OCI-M2 (cell line): ENCODE results near the gene PCNX3.

Experiments used
- DNase-seq: peaks from one replicate; lab custom pipeline; 2025; ENCODE audit not compliant: unreplicated experiment; lab: John Stamatoyannopoulos, UW

Gene PCNX3

GRCh38 chr11:65596520-65596919 lies 19.1 kb upstream of the PCNX3 start:
- DNase-seq, result no peak

- DNase-seq, result no peak
These were observed 17.3 kb upstream of the PCNX3 start for GRCh38 chr11:65598258-65598699.

- DNase-seq, result no peak
These were observed 16.2 kb upstream of the PCNX3 start for GRCh38 chr11:65599216-65599954.

- no peak for DNase-seq
These were observed 15.7 kb upstream of the PCNX3 start for GRCh38 chr11:65599955-65600246.

- no peak for DNase-seq
These were observed 11.3 kb upstream of the PCNX3 start for GRCh38 chr11:65604258-65604657.

- no peak for DNase-seq
These were observed 8.5 kb upstream of the PCNX3 start for GRCh38 chr11:65606876-65607613.

- DNase-seq, result no peak
These were observed 7.8 kb upstream of the PCNX3 start for GRCh38 chr11:65607614-65608426.

- DNase-seq, result no peak
These were observed 6.3 kb upstream of the PCNX3 start for GRCh38 chr11:65609229-65609628.

- no peak for DNase-seq
These were observed 5.9 kb upstream of the PCNX3 start for GRCh38 chr11:65609665-65610064.

- no peak for DNase-seq
These were observed 5.2 kb upstream of the PCNX3 start for GRCh38 chr11:65610404-65610803.

GRCh38 chr11:65611028-65611757 lies 4.4 kb upstream of the PCNX3 start:
- DNase-seq, result no peak

GRCh38 chr11:65611758-65612603 lies 3.6 kb upstream of the PCNX3 start:
- no peak for DNase-seq

- DNase-seq, result no peak
These were observed 2.9 kb upstream of the PCNX3 start for GRCh38 chr11:65612691-65613090.

GRCh38 chr11:65613091-65613928 lies 2.3 kb upstream of the PCNX3 start:
- DNase-seq, result no peak

GRCh38 chr11:65615950-65616574 lies 486 bp downstream of the PCNX3 start:
- no peak for DNase-seq

GRCh38 chr11:65616575-65617001 lies 1.0 kb downstream of the PCNX3 start:
- no peak for DNase-seq

GRCh38 chr11:65617136-65617850 lies 1.7 kb downstream of the PCNX3 start:
- DNase-seq, result no peak
